GM23338 (cell line): ENCODE measurements around the gene USP15. TPM values are rescaled to one million over a fixed set of nuclear protein-coding genes. Genes with fewer than 3 reads are reported as not detected.

Experiments used
- ATAC-seq: fragments of 200-7000 bp; cut with Tn5 transposase; 3 replicates; pipeline ENCODE4 v1.9.1; 2020
- DNase-seq: peaks from one replicate; pipeline ENCODE4 v3.0.0-alpha.2; 2015; ENCODE audit warnings: low spot score
- H2AFZ ChIP-seq: fragments of 200-600 bp; sonication (generic); 2 replicates; pipeline ENCODE4 v1.8.0; 2016; ENCODE audit warnings: antibody characterized with exemption, mild to moderate bottlenecking, moderate library complexity
- H3F3A ChIP-seq: fragments of 200-600 bp; sonication (generic); replicated peaks from 2 replicates; pipeline ENCODE4 v1.8.0; 2017; ENCODE audit warnings: antibody characterized with exemption, mixed run types, low read depth
- H3K27ac ChIP-seq: fragments of 200-600 bp; sonication (generic); 2 replicates; pipeline ENCODE4 v1.6.1; 2016; ENCODE audit warnings: low read depth
- H3K27me3 ChIP-seq: fragments of 200-600 bp; sonication (generic); 2 replicates; pipeline ENCODE4 v1.8.0; 2016; ENCODE audit warnings: mild to moderate bottlenecking, mixed run types, moderate library complexity; ENCODE audit not compliant: insufficient read depth
- H3K36me3 ChIP-seq: fragments of 200-600 bp; sonication (generic); 2 replicates; pipeline ENCODE4 v1.8.0; 2016; ENCODE audit warnings: mild to moderate bottlenecking; ENCODE audit not compliant: insufficient read depth
- H3K4me1 ChIP-seq: fragments of 200-600 bp; sonication (generic); 2 replicates; pipeline ENCODE4 v1.8.0; 2016; ENCODE audit warnings: mild to moderate bottlenecking, moderate library complexity; ENCODE audit not compliant: insufficient read depth
- H3K4me2 ChIP-seq: fragments of 200-600 bp; sonication (generic); 2 replicates; pipeline ENCODE4 v1.7.1; 2017; ENCODE audit warnings: mixed run types
- H3K4me3 ChIP-seq: fragments of 200-600 bp; sonication (generic); 2 replicates; pipeline ENCODE4 v1.6.1; 2016; ENCODE audit warnings: mixed run types
- H3K79me2 ChIP-seq: fragments of 200-600 bp; sonication (generic); replicated peaks from 2 replicates; pipeline ENCODE4 v1.8.0; 2017; ENCODE audit warnings: mild to moderate bottlenecking; ENCODE audit not compliant: insufficient read depth
- H3K9me2 ChIP-seq: fragments of 200-600 bp; sonication (generic); 2 replicates; pipeline ENCODE4 v1.8.0; 2017; ENCODE audit not compliant: insufficient read depth
- H4K20me1 ChIP-seq: fragments of 200-600 bp; sonication (generic); replicated peaks from 2 replicates; pipeline ENCODE4 v1.8.0; 2017; ENCODE audit warnings: mild to moderate bottlenecking; ENCODE audit not compliant: insufficient read depth
- H3K27ac Mint-ChIP-seq: 2 replicates; pipeline ENCODE4 v1.8.0; 2020; ENCODE audit warnings: inconsistent platforms, mild to moderate bottlenecking, moderate library complexity, mixed read lengths
- H3K27me3 Mint-ChIP-seq: 3 replicates; pipeline ENCODE4 v1.8.0; 2022; ENCODE audit warnings: low read depth, mild to moderate bottlenecking, moderate library complexity, mixed read lengths, inconsistent platforms; ENCODE audit not compliant: insufficient read depth, poor library complexity
- H3K36me3 Mint-ChIP-seq: 3 replicates; pipeline ENCODE4 v1.8.0; 2021; ENCODE audit warnings: low read depth, mild to moderate bottlenecking, inconsistent platforms, moderate library complexity, mixed read lengths
- H3K4me1 Mint-ChIP-seq: 3 replicates; pipeline ENCODE4 v1.8.0; 2020; ENCODE audit warnings: mild to moderate bottlenecking, inconsistent platforms, mixed read lengths
- H3K4me3 Mint-ChIP-seq: 3 replicates; pipeline ENCODE4 v1.8.0; 2021; ENCODE audit warnings: moderate library complexity, mild to moderate bottlenecking, inconsistent platforms, mixed read lengths
- H3K9me3 Mint-ChIP-seq: 3 replicates; pipeline ENCODE4 v1.8.0; 2020; ENCODE audit warnings: moderate library complexity, mild to moderate bottlenecking, inconsistent platforms, mixed read lengths
- CREB1 ChIP-seq: fragments of 250-450 bp; sonication (Bioruptor Pico); IDR thresholded peaks from 2 replicates; pipeline ENCODE4 v1.5.0; 2020; ENCODE audit warnings: low read depth, mild to moderate bottlenecking, moderate library complexity
- CTCF ChIP-seq, 2 experiments: fragments of 200-600 bp in 1 of 2; sonication (generic) in 1 of 2; conservative IDR thresholded peaks; 2 replicates each; pipeline versions ENCODE4 v1.5.1 to v1.6.1; 2016 to 2017; ENCODE audit warnings: antibody characterized with exemption in 2 of 2, low read depth in 2 of 2, mild to moderate bottlenecking in 2 of 2, moderate library complexity in 1 of 2
- EZH2 ChIP-seq: fragments of 200-600 bp; sonication (generic); IDR thresholded peaks from one replicate; pipeline ENCODE4 v1.8.0; 2017; ENCODE audit warnings: antibody characterized with exemption, mild to moderate bottlenecking, low read depth; ENCODE audit not compliant: unreplicated experiment
- EZH2phosphoT487 ChIP-seq: fragments of 200-600 bp; sonication (generic); IDR thresholded peaks from one replicate; pipeline ENCODE4 v1.8.1; 2018; ENCODE audit warnings: antibody characterized with exemption; ENCODE audit not compliant: unreplicated experiment
- JUNB ChIP-seq: IDR thresholded peaks from one replicate; pipeline ENCODE4 v1.6.1; 2016; ENCODE audit warnings: antibody characterized with exemption; ENCODE audit not compliant: unreplicated experiment
- NANOG ChIP-seq: IDR thresholded peaks from 2 replicates; pipeline ENCODE4 v1.6.1; 2016; ENCODE audit warnings: antibody characterized with exemption, borderline replicate concordance
- POLR2AphosphoS5 ChIP-seq: IDR thresholded peaks from 2 replicates; pipeline ENCODE4 v1.6.1; 2016; ENCODE audit warnings: antibody characterized with exemption, low read depth
- STAT1 ChIP-seq: IDR thresholded peaks from one replicate; pipeline ENCODE4 v1.6.1; 2016; ENCODE audit warnings: antibody characterized with exemption; ENCODE audit not compliant: unreplicated experiment
- ZNF114 ChIP-seq: fragments of 250-450 bp; sonication (Bioruptor Pico); IDR thresholded peaks from 2 replicates; pipeline ENCODE4 v1.5.0; 2020; ENCODE audit warnings: mild to moderate bottlenecking, moderate library complexity
- polyA plus RNA-seq: library from polyadenylated mRNA; unstranded; fragments of >200 nt; fragmentation: Nextera tagmentation; extraction: Ambion mirVana; gene quantifications from 2 replicates; pipeline ENCODE4 v1.2.1, GENCODE V29; 2016
- total RNA-seq: library from RNA; depleted of rRNA; stranded (reverse); fragments of >200 nt; shearing (Covaris generic); gene quantifications from 2 replicates; pipeline ENCODE4 v1.2.3, GENCODE V29; 2014
- TF ChIP-seq, protein P1 (sequence below): fragments of 250-450 bp; sonication (Bioruptor Pico); IDR thresholded peaks from 2 replicates; pipeline ENCODE4 v1.5.0; 2020; ENCODE audit warnings: mild to moderate bottlenecking, moderate library complexity
- TF ChIP-seq, protein P2 (sequence below): IDR thresholded peaks from 2 replicates; pipeline ENCODE4 v1.6.1; 2016; ENCODE audit warnings: antibody characterized with exemption

USP15 gene
- total and polyA plus RNA-seq, 2 experiments from 2014 or later: 29.5 to 60.3 TPM

DNA sequence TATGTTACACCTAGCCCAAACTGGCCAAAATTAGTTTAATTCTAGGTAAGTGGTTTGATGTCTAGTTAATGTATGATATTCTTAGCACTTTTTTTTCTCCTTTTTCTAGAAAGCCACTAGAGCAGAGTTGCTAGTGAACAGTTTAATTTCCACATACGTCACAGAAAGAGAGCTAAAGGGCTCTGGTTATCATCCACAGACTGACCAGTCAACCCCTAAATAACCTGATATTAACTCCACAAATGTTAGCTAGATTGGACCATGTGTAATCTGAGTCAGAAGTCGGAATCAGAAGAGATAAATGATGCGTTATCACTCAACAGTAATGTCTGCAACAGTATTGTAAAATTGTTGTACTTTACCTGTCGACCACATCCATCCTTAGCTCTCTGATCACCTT, 74.9 kb downstream of the USP15 start:
- Histone ChIP-seq H4K20me1 (no peaks in the 10 kb centered on the region), H3K27me3 (no peaks in the 10 kb centered on the region), H3K79me2 (peaks cover 11% of the 10 kb centered on the region; the same call in 1 of the 2 replicates), H3K4me3 (no peak overlapping the region), H3K9me2 (peaks cover 7% of the 10 kb centered on the region; the same call in 1 of the 2 replicates), H3K4me1 (no peaks in the 10 kb centered on the region), H3K27ac (no peak overlapping the region), H3K4me2 (no peak overlapping the region), H3K36me3 (no peaks in the 10 kb centered on the region), H2AFZ (no peak overlapping the region), H3F3A (no peaks in the 10 kb centered on the region)
- no peak for TF ChIP-seq JUNB
- no peak for TF ChIP-seq EZH2phosphoT487
- no peak for TF ChIP-seq CREB1 (CRISPR knock-in tag)
- TF ChIP-seq POLR2AphosphoS5: no peak
- no peak for TF ChIP-seq NANOG
- H3K27ac Mint-ChIP-seq: no peak overlapping the region
- H3K27me3 Mint-ChIP-seq: no peaks in the 10 kb centered on the region
- H3K36me3 Mint-ChIP-seq: peaks cover 19% of the 10 kb centered on the region
- no peak overlapping the region for H3K4me3 Mint-ChIP-seq
- ATAC-seq (no peak), DNase-seq (no peak)
- no peaks in the 10 kb centered on the region for H3K4me1 Mint-ChIP-seq
- H3K9me3 Mint-ChIP-seq: peaks cover 18% of the 10 kb centered on the region; the same call in 2 of the 3 replicates

GRCh38 chr12:62335796-62336195, 75.6 kb downstream of the USP15 start:
- Histone ChIP-seq H3K4me2 (no peak overlapping the region), H3K4me3 (no peak overlapping the region), H3K27me3 (no peaks in the 10 kb centered on the region), H3K9me2 (peaks cover 7% of the 10 kb centered on the region; the same call in 1 of the 2 replicates), H4K20me1 (no peaks in the 10 kb centered on the region), H3K4me1 (no peaks in the 10 kb centered on the region), H2AFZ (no peak overlapping the region), H3F3A (no peaks in the 10 kb centered on the region), H3K27ac (no peak overlapping the region), H3K79me2 (peaks cover 11% of the 10 kb centered on the region; the same call in 1 of the 2 replicates), H3K36me3 (no peaks in the 10 kb centered on the region)
- ATAC-seq (no peak), DNase-seq (no peak)
- H3K4me3 Mint-ChIP-seq: no peak overlapping the region
- peaks cover 18% of the 10 kb centered on the region; the same call in 2 of the 3 replicates for H3K9me3 Mint-ChIP-seq
- no peak overlapping the region for H3K27ac Mint-ChIP-seq
- no peaks in the 10 kb centered on the region for H3K27me3 Mint-ChIP-seq
- H3K4me1 Mint-ChIP-seq: no peaks in the 10 kb centered on the region
- H3K36me3 Mint-ChIP-seq: peaks cover 17% of the 10 kb centered on the region
- TF ChIP-seq STAT1 (no peak), CTCF (conservative IDR thresholded peaks at IDR 0.05; ENCODE audit: low read depth in 2 of 2) (no peak), JUNB (no peak), ZNF114 (CRISPR knock-in tag) (no peak), CREB1 (CRISPR knock-in tag) (no peak), POLR2AphosphoS5 (no peak), EZH2 (no peak)
- TF ChIP-seq, protein P1, sequence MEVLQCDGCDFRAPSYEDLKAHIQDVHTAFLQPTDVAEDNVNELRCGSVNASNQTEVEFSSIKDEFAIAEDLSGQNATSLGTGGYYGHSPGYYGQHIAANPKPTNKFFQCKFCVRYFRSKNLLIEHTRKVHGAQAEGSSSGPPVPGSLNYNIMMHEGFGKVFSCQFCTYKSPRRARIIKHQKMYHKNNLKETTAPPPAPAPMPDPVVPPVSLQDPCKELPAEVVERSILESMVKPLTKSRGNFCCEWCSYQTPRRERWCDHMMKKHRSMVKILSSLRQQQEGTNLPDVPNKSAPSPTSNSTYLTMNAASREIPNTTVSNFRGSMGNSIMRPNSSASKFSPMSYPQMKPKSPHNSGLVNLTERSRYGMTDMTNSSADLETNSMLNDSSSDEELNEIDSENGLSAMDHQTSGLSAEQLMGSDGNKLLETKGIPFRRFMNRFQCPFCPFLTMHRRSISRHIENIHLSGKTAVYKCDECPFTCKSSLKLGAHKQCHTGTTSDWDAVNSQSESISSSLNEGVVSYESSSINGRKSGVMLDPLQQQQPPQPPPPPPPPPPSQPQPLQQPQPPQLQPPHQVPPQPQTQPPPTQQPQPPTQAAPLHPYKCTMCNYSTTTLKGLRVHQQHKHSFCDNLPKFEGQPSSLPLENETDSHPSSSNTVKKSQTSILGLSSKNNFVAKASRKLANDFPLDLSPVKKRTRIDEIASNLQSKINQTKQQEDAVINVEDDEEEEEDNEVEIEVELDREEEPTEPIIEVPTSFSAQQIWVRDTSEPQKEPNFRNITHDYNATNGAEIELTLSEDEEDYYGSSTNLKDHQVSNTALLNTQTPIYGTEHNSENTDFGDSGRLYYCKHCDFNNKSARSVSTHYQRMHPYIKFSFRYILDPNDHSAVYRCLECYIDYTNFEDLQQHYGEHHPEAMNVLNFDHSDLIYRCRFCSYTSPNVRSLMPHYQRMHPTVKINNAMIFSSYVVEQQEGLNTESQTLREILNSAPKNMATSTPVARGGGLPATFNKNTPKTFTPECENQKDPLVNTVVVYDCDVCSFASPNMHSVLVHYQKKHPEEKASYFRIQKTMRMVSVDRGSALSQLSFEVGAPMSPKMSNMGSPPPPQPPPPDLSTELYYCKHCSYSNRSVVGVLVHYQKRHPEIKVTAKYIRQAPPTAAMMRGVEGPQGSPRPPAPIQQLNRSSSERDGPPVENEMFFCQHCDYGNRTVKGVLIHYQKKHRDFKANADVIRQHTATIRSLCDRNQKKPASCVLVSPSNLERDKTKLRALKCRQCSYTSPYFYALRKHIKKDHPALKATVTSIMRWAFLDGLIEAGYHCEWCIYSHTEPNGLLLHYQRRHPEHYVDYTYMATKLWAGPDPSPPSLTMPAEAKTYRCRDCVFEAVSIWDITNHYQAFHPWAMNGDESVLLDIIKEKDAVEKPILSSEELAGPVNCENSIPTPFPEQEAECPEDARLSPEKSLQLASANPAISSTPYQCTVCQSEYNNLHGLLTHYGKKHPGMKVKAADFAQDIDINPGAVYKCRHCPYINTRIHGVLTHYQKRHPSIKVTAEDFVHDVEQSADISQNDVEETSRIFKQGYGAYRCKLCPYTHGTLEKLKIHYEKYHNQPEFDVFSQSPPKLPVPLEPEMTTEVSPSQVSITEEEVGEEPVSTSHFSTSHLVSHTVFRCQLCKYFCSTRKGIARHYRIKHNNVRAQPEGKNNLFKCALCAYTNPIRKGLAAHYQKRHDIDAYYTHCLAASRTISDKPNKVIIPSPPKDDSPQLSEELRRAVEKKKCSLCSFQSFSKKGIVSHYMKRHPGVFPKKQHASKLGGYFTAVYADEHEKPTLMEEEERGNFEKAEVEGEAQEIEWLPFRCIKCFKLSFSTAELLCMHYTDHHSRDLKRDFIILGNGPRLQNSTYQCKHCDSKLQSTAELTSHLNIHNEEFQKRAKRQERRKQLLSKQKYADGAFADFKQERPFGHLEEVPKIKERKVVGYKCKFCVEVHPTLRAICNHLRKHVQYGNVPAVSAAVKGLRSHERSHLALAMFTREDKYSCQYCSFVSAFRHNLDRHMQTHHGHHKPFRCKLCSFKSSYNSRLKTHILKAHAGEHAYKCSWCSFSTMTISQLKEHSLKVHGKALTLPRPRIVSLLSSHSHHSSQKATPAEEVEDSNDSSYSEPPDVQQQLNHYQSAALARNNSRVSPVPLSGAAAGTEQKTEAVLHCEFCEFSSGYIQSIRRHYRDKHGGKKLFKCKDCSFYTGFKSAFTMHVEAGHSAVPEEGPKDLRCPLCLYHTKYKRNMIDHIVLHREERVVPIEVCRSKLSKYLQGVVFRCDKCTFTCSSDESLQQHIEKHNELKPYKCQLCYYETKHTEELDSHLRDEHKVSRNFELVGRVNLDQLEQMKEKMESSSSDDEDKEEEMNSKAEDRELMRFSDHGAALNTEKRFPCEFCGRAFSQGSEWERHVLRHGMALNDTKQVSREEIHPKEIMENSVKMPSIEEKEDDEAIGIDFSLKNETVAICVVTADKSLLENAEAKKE (CRISPR knock-in tag): no peak
- TF ChIP-seq, protein P2, sequence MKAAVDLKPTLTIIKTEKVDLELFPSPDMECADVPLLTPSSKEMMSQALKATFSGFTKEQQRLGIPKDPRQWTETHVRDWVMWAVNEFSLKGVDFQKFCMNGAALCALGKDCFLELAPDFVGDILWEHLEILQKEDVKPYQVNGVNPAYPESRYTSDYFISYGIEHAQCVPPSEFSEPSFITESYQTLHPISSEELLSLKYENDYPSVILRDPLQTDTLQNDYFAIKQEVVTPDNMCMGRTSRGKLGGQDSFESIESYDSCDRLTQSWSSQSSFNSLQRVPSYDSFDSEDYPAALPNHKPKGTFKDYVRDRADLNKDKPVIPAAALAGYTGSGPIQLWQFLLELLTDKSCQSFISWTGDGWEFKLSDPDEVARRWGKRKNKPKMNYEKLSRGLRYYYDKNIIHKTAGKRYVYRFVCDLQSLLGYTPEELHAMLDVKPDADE: no peak
